Suprapubic skin (tissue), 4 donors: ENCODE results near the gene IL20RA. TPM values are rescaled to one million over a fixed set of nuclear protein-coding genes. Genes with fewer than 3 reads are reported as not detected.

Experiments used
- DNase-seq, 2 donors: peaks; one replicate each; pipeline ENCODE4 v3.0.0-alpha.2; 2019; ENCODE audit warnings: low spot score in 2 of 2
- H3K27ac ChIP-seq: fragments of 200-600 bp; sonication (generic); one replicate; pipeline ENCODE4 v1.5.1; 2019
- H3K27me3 ChIP-seq: fragments of 200-600 bp; sonication (generic); one replicate; pipeline ENCODE4 v1.5.1; 2019
- H3K36me3 ChIP-seq: fragments of 200-600 bp; sonication (generic); one replicate; pipeline ENCODE4 v1.5.1; 2019
- H3K4me1 ChIP-seq: fragments of 200-600 bp; sonication (generic); one replicate; pipeline ENCODE4 v1.5.1; 2019
- H3K4me3 ChIP-seq: fragments of 200-600 bp; sonication (generic); one replicate; pipeline ENCODE4 v1.5.1; 2019; ENCODE audit warnings: mild to moderate bottlenecking
- H3K9me3 ChIP-seq: fragments of 200-600 bp; sonication (generic); one replicate; pipeline ENCODE4 v1.5.1; 2019
- EP300 ChIP-seq: sonication (generic); formaldehyde crosslinking; IDR thresholded peaks from one replicate; pipeline ENCODE4 v1.6.1; 2017; ENCODE audit warnings: antibody characterized with exemption
- POLR2A ChIP-seq, 2 donors: fragments of 450-650 bp; IDR thresholded peaks; one replicate each; pipeline ENCODE4 v1.6.1; 2017; ENCODE audit warnings: antibody characterized with exemption in 2 of 2, mild to moderate bottlenecking in 2 of 2, moderate library complexity in 2 of 2
- POLR2AphosphoS5 ChIP-seq, 3 donors: sonication (generic); formaldehyde crosslinking; IDR thresholded peaks; one replicate each; pipeline ENCODE4 v1.6.1; 2017; ENCODE audit warnings: antibody characterized with exemption in 3 of 3
- WGBS: methylation state at CpG from one replicate; pipeline ENCODE4 v1.1.5; 2018; 5-methylcytosine and 5-hydroxymethylcytosine counted together
- total RNA-seq, 4 donors: library from RNA; depleted of rRNA; stranded (reverse); fragments of >200 nt; gene quantifications; one replicate each; pipeline ENCODE4 v1.1.0, GENCODE V29; 2016
- TF ChIP-seq, protein P1 (sequence below), 2 donors: fragments of 200-600 bp in 1 of 2; fragments of 450-650 bp in 1 of 2; sonication (generic) in 1 of 2; IDR thresholded peaks; one replicate each; pipeline ENCODE4 v1.5.1; 2016 to 2019; ENCODE audit warnings: antibody characterized with exemption in 2 of 2, mild to moderate bottlenecking in 1 of 2, moderate library complexity in 1 of 2

The IL20RA gene
- total RNA-seq, 4 donors from 2014 or later, result 64.4 to 88.8 (median 72.2) TPM

- H3K36me3 ChIP-seq, result no peaks in the 10 kb centered on the region
- no peak for DNase-seq
- TF ChIP-seq POLR2AphosphoS5 (IDR thresholded peaks at IDR 0.05), result no peak
- TF ChIP-seq, protein P1, sequence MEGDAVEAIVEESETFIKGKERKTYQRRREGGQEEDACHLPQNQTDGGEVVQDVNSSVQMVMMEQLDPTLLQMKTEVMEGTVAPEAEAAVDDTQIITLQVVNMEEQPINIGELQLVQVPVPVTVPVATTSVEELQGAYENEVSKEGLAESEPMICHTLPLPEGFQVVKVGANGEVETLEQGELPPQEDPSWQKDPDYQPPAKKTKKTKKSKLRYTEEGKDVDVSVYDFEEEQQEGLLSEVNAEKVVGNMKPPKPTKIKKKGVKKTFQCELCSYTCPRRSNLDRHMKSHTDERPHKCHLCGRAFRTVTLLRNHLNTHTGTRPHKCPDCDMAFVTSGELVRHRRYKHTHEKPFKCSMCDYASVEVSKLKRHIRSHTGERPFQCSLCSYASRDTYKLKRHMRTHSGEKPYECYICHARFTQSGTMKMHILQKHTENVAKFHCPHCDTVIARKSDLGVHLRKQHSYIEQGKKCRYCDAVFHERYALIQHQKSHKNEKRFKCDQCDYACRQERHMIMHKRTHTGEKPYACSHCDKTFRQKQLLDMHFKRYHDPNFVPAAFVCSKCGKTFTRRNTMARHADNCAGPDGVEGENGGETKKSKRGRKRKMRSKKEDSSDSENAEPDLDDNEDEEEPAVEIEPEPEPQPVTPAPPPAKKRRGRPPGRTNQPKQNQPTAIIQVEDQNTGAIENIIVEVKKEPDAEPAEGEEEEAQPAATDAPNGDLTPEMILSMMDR (IDR thresholded peaks at IDR 0.05), result no peak
- no peak for TF ChIP-seq POLR2A (IDR thresholded peaks at IDR 0.05)
- TF ChIP-seq EP300, result no peak
- no peak overlapping the region for H3K27ac ChIP-seq
- H3K4me1 ChIP-seq, result no peaks in the 10 kb centered on the region
- peaks cover 5% of the 10 kb centered on the region for H3K27me3 ChIP-seq
- H3K9me3 ChIP-seq, result no peaks in the 10 kb centered on the region
- 65% methylated on average over 11 of the region's 14 CpGs for WGBS
- no peak overlapping the region for H3K4me3 ChIP-seq
Measured at GRCh38 chr6:136956590-136957544, 87.9 kb downstream of the IL20RA start.

- DNase-seq, result no peak
- Histone ChIP-seq H3K27me3 (peaks cover 5% of the 10 kb centered on the region), H3K4me3 (no peak overlapping the region), H3K27ac (no peak overlapping the region), H3K36me3 (no peaks in the 10 kb centered on the region), H3K9me3 (no peaks in the 10 kb centered on the region), H3K4me1 (no peaks in the 10 kb centered on the region)
- TF ChIP-seq, protein P1 (IDR thresholded peaks at IDR 0.05), result no peak
- no peak for TF ChIP-seq EP300
- no peak for TF ChIP-seq POLR2AphosphoS5 (IDR thresholded peaks at IDR 0.05)
- TF ChIP-seq POLR2A (IDR thresholded peaks at IDR 0.05), result no peak
- WGBS, result 92% methylated on average over 3 of the region's 3 CpGs
Measured at GRCh38 chr6:136955123-136955522, 89.6 kb downstream of the IL20RA start.

- TF ChIP-seq, protein P1 (IDR thresholded peaks at IDR 0.05), result no peak
- TF ChIP-seq POLR2A (IDR thresholded peaks at IDR 0.05) (no peak), POLR2AphosphoS5 (IDR thresholded peaks at IDR 0.05) (no peak), EP300 (no peak)
- no peak overlapping the region for H3K27ac ChIP-seq
- 65% methylated on average over 7 of the region's 7 CpGs for WGBS
Measured at GRCh38 chr6:136952714-136953260, 92.0 kb downstream of the IL20RA start.

DNA sequence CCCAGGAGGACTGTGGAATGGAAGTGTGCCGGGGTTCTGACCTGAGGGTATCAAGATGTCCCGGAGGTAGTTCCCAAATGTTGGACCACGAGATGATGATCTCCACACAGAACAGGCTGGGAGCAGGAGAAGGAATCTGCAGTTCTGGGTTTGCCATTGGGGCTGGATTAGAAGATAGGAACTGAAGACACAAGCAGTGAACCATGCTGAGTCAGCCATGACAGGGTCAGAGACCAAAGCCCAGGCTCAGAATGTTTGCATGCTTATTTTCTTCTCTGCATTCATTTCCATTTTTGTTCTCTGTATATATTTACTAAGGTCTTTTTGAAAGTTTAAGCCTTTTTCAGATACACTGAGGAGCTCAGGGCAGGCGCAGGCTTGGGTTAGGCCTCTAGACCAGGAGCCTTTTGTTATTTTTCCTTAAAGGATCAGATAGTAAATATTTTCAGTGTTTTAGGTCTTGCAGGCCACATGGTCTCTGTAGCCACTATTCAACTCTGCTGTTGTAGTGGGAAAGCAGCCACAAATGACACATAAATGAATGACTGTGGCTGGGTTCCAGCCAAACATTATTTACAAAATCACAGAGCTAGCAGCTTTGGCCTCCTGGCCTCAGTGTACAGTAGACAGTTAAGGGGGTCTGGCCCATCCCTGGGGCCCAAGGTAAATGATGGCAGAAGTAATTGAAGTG lies 94.2 kb downstream of the IL20RA start:
- DNase-seq, result no peak
- 71% methylated on average over 4 of the region's 4 CpGs for WGBS

More at GRCh38 chr6:136952714-136953260, 92.0 kb downstream of the IL20RA start:
- no peaks in the 10 kb centered on the region for H3K9me3 ChIP-seq
- no peaks in the 10 kb centered on the region for H3K4me1 ChIP-seq
- no peaks in the 10 kb centered on the region for H3K27me3 ChIP-seq
- no peak overlapping the region for H3K4me3 ChIP-seq
- H3K36me3 ChIP-seq, result no peaks in the 10 kb centered on the region
- DNase-seq, result no peak

More for the DNA sequence above, 94.2 kb downstream of the IL20RA start:
- no peak overlapping the region for H3K4me3 ChIP-seq
- no peaks in the 10 kb centered on the region for H3K36me3 ChIP-seq
- H3K4me1 ChIP-seq, result no peaks in the 10 kb centered on the region
- no peak for TF ChIP-seq POLR2A (IDR thresholded peaks at IDR 0.05)
- no peak for TF ChIP-seq POLR2AphosphoS5 (IDR thresholded peaks at IDR 0.05)
- TF ChIP-seq, protein P1 (IDR thresholded peaks at IDR 0.05), result no peak
- TF ChIP-seq EP300, result no peak
- H3K27ac ChIP-seq, result no peak overlapping the region
- H3K27me3 ChIP-seq, result no peaks in the 10 kb centered on the region
- no peaks in the 10 kb centered on the region for H3K9me3 ChIP-seq

Other genes with a start within 250 kb of the IL20RA start
- gene PEX7, start 222.4 kb downstream of the IL20RA start, total RNA-seq, result 10 to 100 TPM in 2 of 4 donors, 1 to 10 TPM in 2; 4.3 to 21.2 (median 12.4) TPM
- gene SLC35D3, start 122.7 kb downstream of the IL20RA start, total RNA-seq, result under 1 TPM in 1 of 4 donors, not detected in 3; 0.18 TPM
- gene IL22RA2, start 128.7 kb upstream of the IL20RA start, total RNA-seq, result under 1 TPM in 2 of 4 donors, not detected in 2; 0.26 to 0.56 TPM
- 10 to 100 TPM; 77.8 to 91.5 (median 84.3) TPM for gene IFNGR1, start 174.4 kb upstream of the IL20RA start, total RNA-seq